Stimulated activated CD4-positive, alpha-beta T cell treated with anti-CD3 and anti-CD28 coated beads, Interleukin-15, amount 100 ng/mL, for 1 hour (primary cell): ENCODE data around the gene TXN.
A peak's percentile ranks its signal among the peaks of the same experiment; 100 is the strongest.

ENCODE experiments used
- DNase-seq, 2 donors: peaks; one replicate each; pipeline ENCODE4 v3.0.0-alpha.2; 2020; ENCODE audit warnings: low read depth in 1 of 2, low spot score in 1 of 2

Gene TXN

DNA sequence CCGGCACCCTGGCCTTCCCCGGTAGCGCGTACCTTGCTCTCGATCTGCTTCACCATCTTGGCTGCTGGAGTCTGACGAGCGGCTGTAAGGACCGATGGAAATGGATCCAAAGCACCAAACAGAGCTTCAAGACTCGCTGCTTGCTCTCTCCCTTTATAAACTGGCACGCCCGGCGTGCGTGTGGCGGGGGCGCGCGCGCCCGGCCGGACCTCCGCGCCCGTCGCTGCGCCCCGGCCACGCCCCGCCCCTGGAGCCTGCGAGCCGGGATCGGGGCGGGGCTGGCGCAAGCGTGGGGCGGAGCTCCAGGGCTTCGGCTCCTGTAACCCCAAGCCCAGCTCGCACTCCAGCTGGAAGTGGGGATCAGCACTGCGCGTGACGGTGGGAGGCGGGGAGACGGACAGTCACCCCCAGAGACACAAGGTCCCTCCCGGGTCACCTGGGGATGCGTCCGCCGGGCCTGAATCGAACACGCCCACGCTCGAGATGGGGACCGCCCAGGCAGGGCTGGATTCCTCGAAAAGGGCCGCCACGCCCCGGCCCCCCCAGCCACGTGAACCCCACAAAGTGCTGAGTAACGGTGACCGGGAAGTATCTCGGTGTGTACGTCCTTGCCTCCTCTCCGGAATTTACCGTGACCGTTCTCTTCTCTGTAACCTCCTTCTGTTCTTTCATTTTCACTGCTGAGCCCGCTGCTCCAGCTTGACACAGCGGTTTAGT is at the start of gene TXN:
Gene TXN (minus strand): TSS at position 128 of the 717 bp plus-strand sequence. CDS start 72 bp downstream, at position 56.
- peak; percentile 62 to 89 for DNase-seq

DNA sequence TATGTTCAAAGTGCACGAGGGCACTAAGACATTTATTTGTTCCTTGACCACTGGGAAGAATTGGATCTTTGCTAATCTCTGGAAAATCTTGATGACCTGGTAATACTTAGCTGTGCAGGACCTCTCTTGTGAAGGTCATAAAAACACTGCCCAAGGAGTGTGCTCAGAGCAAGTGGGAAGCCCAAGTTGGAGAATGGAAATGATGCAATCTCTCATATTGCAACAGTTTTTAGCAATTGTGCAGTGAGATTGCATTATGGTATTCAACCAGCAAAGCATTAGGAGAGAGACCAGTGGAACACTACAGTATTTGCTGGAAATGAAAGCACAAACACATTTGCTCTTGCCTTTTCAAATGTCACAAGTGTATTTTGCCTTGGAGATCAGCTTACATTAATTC is 46.8 kb upstream of the TXN start:
- DNase-seq: no peak

DNA sequence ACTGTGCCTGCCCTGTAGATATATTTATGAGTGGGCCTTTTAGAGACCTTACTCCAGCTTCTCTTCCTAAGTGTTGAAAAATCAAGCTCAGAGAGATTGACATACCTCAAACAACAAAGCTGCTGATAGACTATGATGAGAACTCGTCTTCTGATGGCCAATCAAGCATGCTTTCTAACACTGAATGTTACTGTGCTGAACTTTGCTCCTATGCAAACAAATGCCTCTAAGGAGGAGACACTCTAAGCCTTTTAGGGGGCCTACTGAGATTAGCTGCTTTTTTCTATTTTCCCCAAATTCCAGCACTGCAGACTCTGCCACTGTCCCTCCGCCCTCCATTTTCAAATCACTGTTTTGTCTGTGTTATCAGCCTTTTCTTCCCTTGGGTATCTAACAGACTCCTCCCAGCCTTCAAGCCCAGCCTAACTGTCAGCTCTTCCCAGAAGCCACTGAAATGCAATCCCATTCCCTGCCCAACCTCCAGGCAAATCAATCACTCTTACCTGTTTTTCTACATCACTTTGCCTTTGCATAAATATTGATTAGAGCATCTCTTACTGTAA is 41.8 kb upstream of the TXN start:
- no peak for DNase-seq

DNA sequence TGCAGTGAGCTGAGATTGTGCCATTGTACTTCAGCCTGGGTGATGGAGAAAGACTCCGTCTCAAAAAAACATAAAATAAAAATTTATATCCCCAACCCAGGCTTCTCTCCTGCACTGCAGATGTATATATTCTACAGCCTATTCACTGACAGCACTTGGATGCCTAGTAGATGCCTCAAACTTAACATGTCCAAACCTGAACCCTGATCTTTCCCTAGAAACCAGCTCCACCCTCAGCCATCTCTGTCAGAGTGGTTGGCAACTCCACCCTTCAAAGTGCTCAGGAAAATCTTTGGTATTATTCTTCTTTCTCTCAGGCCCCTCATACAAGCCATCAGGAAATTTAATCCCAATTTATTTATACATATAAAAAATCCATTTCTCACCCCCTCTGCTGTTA is 36.9 kb upstream of the TXN start:
- no peak for DNase-seq

DNA sequence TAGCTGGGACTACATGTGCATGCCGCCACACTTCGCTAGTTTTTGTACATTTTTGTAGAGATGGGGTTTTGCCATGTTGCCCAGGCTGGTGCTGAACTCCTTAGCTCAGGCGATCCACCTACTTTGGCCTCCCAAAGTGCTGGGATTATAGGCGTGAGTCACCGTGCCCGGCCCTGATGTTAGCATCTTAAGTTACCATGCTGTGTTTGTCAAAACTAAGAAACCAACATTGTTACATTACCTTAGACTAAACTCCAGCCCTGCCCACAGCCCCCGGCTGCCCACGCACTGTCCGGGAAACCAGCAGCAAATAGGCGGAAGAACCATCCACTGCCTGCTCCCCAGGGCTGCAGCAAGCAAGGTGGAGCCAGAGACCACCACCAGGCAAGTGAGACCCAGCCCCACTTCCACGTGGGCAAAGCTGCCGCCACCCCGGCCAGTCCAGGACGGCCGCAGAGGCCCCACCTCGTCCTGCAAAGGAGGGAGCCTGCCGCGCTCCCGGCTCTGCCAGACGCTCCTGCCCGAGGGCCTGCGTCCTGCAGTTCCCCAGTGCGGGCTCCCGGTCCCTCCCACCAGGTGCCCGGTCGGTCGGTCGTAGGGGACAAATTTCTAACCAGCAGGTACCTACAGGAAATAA is 35.7 kb upstream of the TXN start:
- no peak for DNase-seq

DNA sequence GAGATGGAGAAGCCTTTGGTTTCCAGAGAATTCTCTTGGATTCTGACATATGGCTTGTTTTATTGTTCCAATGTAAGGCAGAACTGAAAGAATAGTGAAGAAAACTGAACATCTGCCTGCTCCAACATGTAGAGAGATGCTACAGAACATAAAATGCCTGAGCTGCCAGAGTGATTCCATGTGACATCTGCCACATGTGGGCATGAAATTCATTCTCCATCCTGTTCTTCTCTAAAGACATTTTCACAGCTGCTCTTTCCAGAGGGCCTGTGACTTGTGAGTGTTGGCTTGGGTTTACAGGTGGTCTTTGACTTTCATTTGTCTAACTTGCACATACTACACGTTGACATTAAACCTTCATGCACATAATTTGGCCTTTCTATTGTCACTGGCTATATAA is 33.7 kb upstream of the TXN start:
- no peak for DNase-seq

DNA sequence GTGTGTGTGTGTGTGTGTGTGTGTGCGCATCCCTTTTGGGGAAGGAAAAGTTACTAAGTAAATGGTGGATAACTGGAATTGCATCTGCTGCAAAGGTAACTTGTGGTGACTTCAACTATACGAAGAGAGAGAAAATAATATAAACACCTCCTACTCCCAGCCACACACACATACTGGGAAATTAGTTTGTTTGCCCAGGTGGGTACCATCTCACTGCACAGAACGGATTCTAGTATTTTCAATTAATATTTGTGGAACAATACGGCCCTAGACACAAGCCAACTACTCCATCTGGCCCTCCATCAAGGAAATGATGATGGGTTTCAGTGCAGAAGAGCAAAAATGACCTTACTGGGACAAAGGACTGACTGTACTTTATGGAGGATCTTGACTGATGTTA is 32.2 kb upstream of the TXN start:
- DNase-seq: no peak

DNA sequence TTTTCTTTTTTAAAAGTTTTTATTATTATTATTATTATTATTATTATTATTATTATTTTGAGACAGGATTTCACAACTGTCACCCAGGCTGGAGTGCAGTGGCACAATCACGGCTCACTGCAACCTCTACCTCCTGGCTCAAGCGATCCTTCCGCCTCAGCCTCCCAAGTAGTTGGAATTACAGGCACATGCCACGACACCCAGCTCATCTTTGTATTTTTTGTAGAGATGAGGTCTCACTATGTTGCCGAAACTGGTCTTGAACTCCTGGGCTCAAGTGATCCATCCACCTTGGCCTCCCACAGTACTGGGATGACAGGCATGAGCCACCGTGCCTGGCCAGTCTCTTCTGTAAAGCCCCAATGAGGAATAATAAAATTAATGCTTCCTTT is 31.0 kb upstream of the TXN start:
- no peak for DNase-seq

DNA sequence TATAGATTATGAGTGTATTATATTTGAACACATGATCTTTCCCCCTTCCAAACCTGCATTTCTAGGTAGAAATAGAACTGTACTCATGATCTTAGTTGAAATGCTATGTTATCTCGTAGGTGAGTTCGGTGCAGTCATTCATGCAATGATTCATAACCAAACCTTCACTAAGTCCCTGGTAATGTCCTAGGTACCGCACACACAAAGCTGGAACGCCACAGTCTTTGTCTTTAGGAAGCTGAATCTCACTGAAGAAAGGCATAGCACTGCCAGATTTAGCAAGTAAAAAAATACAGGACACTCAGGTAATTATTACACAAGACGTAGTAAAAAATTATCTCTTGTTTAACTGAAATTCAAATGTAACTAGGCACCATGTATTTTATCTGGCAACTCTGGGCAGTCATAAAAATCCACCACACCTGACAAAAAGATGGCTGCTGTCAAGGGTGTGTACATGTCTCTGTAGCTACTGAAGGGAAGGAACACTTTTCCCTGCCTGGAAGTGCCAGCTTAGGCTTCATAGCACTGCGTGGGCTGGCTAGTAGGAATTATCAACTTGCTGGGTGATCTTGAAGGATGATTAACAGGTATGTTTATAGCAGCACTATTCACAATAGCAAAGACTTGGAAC is 28.0 kb upstream of the TXN start:
- no peak for DNase-seq

DNA sequence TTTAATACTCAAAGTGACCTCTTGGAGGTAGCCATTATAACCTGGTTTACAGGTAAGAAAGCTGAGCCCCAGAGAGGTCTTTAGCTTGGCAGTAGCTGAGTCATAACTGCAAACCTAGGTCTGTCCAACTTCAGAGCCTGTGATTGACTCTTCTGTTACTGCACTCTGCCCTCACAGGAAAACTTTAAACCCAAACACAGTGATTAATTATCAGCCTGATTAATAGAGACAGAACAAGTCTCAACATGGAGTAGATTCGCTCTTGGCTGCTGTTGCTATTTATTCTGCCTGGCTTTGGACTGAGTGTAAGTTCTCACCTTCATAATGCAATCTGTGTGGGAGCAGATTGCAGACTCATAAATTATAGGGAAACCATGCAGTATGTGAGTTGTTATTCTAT is 27.4 kb upstream of the TXN start:
- no peak for DNase-seq

DNA sequence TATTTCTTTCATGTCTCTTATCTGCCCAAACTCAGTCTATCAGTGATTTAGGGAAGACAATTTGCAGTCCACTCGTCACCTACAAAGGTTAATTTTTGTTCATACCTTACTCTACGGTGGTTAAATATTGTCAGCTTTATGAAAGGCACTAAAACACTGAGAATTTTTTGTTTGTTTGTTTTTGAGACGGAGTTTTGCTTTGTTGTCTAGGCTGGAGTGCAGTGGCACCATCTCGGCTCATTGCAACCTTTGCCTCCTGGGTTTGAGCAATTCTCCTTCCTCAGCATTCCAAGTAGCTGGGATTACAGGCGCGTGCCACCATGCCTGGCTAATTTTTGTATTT is 26.4 kb upstream of the TXN start:
- no peak for DNase-seq

DNA sequence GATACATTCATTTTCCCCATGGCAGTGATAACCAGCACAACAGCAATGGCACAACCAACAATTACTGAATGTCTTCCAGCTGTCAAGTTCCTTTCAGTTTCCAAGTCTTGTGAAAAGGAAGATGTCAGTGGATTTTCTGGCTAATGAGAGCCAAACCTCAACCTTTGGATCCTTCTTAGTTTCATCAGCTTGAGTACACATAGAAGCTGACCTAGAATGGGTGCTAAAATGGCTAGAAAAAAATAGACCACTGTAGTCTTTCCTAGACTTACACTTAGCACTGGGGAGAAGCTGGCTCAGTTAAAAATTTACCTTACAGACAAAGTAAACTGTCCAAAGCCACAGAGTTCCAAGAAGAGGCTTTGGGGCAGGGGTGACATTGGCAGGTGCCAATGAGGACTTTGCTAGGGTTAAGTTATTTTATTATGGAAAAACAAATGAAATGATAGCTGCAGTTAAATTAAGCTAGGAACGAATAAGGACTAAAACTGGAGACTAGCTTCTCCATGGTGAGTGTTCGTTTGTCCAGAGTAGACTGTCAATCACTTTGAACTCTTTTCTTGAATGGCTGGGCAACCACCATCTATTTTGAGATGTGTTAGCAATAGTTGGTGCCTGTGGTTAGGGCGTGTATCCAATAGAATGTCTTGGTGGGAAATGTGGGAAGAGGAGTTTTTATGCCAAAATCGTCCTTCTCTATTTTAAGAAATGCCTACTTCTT is 25.9 kb upstream of the TXN start:
- DNase-seq: no peak

DNA sequence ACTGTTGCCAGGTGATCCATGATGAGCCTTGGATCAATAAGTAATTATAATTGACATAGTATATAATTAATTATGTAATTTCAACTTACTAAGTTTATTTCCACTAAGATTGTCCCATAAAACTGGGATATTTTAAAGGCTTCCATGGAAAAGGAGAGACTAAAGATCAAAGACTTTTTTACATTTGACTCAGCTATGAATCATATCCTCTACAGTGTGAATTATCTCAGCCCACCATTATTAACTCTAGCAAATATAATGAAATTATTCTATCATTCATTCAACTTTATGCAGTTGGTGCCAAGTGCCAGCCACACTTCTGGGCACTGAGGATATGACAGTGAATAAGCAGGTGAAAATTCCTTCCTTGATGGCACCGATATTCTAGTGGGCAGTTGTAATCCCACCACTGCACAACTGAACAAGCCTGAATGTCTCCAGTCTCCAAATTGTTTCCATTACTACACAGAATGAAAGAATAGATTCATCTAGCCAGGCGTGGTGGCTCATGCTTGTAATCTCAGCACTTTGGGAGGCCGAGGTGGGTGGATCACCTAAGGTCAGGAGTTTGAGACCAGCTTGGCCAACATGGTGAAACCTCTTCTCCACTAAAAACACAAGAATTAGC is 21.9 kb upstream of the TXN start:
- no peak for DNase-seq

DNA sequence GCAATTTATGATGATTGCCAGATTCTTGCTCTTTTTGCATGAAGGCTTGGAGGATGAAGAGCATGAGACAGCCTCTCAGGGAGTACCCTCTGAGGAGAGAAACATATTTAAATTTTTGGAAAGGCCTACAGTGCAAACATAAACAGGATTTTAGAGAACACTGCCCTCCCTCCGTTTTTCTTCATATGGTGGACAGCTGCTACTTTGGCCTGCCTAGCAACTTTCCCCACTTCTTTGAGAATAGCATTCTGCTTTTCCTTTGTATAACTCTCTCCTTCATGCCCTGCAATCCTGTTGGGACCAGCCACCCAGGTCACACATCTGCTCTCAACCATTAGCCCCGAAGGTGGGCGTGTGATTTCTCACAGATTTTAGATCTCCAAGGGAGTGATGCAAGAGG is 20.5 kb upstream of the TXN start:
- no peak for DNase-seq

DNA sequence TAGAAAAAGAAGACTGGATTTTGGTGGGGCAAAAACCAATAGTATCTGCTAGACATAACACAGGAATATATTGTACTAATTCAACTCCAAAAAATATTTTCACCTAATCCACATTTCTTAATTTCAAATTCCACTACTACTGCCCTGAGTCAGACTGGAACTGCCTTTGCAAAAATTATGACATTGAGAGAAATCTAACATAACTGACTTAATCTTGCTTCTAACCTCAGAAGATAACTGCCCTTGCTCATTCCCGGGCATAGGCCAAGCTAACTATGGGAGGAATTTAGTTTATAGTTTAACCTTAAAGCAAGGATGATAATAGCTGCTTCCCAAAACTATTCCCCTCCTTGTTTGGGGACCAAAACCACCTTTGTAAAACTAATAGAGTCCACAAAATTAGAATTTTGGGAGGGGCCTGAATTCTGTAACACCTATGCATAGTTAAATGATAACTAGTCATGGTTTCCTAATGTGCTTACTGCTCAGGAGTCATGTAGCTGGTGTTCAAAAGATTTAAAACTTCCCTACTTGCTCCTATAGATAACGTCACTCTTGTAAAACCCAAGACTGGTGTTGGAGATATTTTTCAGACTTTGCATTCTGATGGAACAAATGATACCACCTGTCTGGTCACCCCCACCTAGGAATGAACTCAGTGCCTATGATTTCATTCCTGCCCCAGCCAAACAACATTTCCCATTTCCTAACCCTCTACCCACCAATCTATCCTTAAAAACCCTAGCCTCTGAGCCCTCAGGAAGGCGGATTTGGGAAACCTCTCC is 14.1 kb upstream of the TXN start:
- no peak for DNase-seq

DNA sequence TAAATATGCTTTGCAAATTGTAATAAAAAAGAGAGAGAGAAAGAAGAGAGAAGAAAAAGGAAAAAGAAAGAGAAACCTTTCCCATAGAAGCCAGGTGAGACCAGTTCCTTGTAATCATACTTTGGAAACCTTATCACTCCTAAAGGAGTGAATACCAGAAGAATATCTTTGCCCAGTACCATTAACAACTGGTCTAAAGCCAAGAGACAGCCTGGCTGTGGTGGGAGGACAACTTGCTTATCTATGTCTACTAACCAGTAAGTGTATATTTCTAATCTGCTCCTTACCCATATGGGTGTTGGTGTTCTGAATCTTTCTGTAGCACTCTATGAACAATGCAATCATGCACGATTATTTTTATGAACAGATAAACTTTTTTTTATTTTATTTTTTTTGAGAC is 10.5 kb upstream of the TXN start:
- no peak for DNase-seq

DNA sequence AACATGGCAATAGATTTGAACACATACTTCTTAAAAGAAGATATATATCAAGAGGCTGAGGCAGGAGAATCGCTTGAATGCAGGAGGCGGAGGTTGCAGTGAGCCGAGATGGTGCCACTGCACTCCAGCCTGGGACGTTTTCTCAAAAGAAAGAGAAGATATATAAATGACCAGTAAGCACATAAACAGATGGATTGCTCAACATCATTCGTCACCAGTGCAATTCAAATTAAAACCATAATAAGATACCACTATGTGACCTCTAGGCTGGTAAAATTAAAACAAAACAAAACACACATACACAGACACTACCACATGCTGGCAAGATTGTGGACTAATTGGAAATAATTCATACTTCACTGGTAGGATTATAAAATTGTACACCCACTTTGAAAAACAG is 5.3 kb upstream of the TXN start:
- no peak for DNase-seq

DNA sequence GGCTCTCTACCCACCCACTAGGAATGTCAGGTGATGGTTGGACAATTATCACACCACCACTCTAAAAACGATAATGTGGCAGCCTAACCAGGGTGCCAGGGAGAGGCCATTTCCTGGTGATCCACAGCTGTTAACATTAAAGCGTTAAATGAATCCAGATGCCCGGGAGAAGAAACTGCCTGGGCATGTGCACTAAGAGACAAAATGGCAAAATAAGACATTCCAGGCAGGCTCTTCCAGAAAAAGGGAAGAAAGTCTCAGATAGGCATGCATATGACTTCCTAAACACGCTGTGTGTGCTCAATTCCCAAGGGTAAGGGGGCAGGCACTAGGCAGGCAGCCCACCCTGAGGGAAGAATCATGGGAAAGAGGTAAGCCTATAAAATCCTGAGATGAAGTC is 4.6 kb upstream of the TXN start:
- DNase-seq: no peak

DNA sequence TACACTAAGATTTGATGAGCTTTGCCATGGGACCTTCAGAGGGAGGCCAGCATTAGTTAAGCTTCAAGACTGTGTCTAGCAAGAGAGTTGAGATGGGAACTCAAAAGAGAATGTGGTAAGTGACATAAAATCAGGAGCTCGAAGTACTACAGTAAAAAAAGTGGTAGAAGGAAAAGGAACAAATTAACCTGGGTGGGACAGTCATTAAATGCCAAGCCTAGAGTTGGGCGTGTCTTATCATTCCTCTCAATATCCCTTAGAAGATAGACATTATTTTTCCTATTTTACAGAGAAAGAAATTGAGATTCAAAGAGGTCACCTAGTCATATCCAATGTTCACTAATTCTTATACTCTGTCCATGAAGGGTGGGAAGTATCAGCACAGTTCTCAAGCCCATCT is 3.3 kb upstream of the TXN start:
- no peak for DNase-seq

DNA sequence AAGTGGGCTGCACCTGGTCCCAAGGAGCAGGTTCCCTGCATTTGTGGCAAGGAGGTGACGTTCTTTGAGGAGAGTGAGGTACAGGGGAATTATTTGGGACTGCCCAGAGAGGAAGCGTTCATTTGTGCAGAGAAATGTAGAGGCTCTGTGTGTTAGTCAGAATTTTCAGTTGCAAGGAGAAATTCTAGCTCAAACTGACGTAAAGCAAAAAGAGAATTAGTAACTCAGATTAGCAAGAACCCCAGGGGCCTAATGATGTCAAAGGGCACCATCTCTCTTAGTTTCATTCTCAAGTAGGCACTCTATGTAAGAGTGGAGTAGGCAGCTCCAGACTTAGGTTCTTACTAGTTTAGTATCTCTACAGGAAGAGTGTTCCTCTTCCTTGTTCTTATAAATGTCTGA is 2.4 kb upstream of the TXN start:
- no peak for DNase-seq

DNA sequence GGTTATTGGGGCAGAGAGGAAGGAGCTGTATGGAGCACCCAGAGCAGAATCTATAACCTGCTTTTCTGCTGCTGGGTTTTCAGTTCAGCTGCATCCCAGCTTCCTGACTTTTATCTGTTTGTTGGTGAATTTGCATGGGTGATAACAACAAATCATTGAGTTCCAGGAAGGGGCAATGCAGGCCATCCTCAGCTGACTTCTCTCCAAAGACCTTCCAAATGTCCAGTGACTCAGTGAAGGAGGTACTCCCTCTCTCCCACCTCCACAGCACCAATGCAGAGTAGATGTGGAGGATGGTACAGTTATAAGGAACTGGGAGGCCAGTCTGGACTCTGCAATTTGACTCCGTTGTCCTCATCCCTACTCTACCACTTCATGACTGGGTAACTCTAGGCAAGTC is 1.6 kb upstream of the TXN start:
- no peak for DNase-seq
